ENCODE measurements around the gene ATF4.

Gene ATF4

DNA sequence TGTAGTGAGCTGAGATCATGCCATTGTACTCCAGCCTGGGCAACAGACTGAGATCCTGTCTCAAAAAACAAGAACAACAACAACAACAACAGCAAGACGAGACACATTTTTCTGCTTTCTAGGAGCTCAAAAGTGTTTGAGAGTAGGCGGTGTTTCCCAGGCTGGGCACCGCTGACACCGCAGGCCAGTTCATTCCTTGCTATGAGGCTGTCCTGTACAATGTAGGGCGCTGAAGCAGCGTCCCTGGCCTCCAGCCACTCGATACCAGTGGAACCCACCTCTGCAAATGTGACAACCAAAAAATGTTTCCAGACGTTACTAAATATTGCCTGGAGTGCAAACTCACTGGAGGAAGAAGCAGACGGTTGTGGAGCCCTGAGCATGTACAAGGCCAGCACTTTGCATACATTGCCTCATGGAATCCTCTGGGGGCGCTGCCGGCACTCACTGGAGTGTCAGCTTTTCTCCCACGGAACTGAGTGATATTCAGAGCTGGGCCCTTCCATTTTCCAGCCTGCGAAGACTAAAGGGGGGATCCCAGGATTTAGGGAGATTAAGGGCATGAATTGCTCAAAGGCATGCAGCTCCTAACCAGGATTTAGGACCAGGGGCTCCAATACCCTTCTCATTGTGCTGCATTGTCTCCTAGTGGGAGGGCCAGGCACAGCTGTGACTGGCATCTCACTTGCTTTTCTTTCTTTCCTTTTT, 24.1 kb upstream of the ATF4 start:
- TF ChIP-seq, protein P1, sequence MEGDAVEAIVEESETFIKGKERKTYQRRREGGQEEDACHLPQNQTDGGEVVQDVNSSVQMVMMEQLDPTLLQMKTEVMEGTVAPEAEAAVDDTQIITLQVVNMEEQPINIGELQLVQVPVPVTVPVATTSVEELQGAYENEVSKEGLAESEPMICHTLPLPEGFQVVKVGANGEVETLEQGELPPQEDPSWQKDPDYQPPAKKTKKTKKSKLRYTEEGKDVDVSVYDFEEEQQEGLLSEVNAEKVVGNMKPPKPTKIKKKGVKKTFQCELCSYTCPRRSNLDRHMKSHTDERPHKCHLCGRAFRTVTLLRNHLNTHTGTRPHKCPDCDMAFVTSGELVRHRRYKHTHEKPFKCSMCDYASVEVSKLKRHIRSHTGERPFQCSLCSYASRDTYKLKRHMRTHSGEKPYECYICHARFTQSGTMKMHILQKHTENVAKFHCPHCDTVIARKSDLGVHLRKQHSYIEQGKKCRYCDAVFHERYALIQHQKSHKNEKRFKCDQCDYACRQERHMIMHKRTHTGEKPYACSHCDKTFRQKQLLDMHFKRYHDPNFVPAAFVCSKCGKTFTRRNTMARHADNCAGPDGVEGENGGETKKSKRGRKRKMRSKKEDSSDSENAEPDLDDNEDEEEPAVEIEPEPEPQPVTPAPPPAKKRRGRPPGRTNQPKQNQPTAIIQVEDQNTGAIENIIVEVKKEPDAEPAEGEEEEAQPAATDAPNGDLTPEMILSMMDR (IDR thresholded peaks at IDR 0.05; ENCODE audit: extremely low read depth, missing control alignments), result peak; percentile 58
- no peak for DNase-seq (ENCODE audit: low spot score)

DNA sequence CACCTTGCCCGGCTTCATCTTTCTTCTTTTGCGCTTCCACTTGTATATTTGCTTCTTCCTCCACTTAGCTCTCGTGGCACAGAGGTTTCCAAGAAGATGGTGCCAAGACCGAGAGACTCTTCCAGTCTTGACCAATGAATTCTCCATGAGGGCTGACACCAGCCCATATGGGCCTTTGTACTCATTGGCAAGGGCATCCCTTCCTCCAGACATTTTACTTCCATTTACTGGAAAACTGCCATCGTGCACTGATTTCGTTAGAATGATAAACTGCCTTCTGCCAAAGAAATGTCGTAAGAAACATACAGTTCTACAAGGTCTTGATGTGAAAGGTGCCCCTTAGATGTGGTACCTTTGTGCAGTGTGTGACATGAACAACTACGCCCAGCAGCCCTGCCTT, 22.9 kb upstream of the ATF4 start:
- TF ChIP-seq, protein P1 (IDR thresholded peaks at IDR 0.05; ENCODE audit: extremely low read depth, missing control alignments), result no peak
- no peak for DNase-seq (ENCODE audit: low spot score)

DNA sequence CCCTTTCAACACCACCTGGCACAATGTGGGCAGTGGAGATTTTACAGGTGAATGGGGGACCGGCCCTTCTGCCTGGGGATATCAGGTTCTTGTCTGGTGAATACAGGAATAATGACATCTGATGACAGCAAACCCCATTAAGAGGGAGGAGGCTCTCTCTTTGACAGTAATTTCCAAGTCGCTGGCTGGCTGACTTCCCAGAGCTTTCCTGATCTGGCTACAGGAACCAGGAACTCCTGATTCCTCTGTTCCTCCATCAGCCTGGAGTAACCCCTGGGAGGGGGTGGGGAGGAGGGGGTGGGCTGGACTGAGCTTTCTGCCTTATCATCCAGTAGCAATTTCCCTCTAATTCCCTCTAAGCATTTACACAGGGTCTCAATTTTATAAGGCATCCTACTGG, 22.0 kb upstream of the ATF4 start:
- no peak for DNase-seq (ENCODE audit: low spot score)
- TF ChIP-seq, protein P1 (IDR thresholded peaks at IDR 0.05; ENCODE audit: extremely low read depth, missing control alignments), result no peak

DNA sequence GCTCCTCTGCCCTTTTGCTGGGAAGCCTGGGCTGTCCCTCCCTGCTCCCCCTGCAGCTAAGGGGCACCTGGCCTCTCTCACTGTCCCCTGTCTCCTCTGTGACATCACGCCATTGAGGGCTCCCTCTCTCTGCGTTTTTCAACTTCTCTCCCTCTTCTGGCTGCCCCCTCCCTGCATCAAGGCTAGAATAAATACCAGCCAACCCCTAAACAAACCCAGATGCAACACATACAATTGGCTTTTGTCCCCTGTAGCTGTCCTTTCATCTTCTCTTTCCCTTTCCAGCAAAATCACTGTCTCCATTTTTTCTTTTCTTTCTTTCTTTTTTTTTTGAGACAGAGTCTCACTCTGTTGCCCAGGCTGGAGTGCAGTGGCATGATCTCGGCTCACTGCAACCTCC, 21.6 kb upstream of the ATF4 start:
- no peak for DNase-seq (ENCODE audit: low spot score)
- TF ChIP-seq, protein P1 (IDR thresholded peaks at IDR 0.05; ENCODE audit: extremely low read depth, missing control alignments), result no peak

DNA sequence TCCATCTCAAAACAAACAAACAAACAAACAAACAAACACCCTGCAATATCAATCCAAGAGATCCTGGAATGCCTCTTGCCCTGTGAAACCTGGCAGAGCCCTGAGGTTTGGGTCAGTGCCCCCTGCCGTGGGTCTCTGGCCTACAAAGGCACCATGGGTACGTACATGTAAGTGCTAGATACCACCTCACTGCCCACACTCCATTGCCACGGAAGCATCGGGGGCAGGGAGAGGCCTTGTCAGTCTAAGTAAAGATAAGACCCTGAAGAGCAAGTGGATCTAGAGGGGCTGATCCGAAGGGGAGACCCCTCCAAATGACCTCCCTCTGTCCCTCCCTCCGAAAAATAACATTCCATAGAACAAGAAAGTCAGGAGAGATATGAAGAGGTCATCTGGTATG, 20.3 kb upstream of the ATF4 start:
- DNase-seq (ENCODE audit: low spot score), result no peak
- TF ChIP-seq, protein P1 (IDR thresholded peaks at IDR 0.05; ENCODE audit: extremely low read depth, missing control alignments), result no peak

DNA sequence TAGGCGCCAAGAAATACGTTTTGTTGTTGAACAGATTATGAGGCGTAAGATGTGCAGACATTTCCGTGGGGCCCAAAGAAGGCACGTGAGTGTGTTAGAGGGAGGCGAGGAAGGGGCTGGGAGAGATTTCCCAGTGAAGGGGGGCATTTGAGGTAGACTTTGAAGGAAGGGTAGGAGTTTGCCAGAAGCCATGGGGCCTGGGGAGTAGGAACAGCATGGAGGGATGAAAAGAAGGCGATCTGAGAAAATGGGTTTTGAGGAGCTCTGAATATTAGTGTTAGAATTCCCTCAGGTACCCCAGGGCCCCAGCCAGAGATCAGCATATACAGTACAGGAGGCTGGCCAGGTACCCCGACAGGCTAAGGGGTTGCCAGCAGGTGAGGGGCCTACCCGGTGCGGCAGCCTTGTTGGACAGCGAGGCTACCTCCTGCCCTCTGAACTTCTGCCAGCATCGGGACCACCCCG, 18.7 kb upstream of the ATF4 start:
- TF ChIP-seq, protein P1 (IDR thresholded peaks at IDR 0.05; ENCODE audit: extremely low read depth, missing control alignments), result no peak
- DNase-seq (ENCODE audit: low spot score), result no peak

DNA sequence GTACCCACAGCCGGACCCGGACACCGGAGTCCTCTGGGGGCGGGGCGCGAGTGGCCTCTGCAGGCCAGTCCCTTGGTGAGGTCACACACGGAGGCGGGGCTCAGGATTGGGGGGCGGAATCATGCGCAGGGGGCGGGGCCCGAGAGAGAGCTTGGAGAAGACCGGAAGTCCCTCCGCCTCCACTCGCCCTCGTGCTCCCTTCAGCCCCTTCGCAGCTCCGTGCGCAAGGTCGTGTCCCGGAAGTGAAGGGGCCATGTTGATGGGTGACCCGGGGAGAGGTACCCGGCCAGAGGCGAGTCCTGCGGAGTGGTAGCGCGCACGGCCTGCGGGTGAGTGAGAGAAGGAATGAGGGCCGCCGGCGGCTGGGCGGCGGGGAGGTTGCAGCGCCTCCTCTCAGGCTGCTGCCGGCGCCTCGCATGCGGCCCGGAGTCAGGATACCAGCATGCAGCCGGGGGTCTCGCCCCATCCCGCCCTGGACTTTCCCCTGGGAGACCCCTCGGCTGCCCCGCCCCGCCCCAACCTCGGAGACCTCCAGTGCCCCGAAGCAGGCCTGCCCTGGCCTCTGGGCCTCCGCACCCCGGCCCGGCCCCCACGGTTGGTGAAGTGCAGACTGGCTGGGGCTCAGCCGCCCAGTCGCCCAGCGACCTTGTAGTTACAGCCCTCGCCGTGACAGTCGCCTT, 18.1 kb upstream of the ATF4 start, which contains the start of gene MIEF1:
Gene MIEF1, plus strand, starts transcription at position 182 of the 680 bp plus-strand sequence. CDS start 9,005 bp downstream, outside the sequence.
- peak; percentile 97 for DNase-seq (ENCODE audit: low spot score)
- TF ChIP-seq, protein P1 (IDR thresholded peaks at IDR 0.05; ENCODE audit: extremely low read depth, missing control alignments), result no peak
